Upper lobe of right lung (tissue), 1 donor: ENCODE data around the gene TMEM161A. TPM values are rescaled to one million over a fixed set of nuclear protein-coding genes. Genes with fewer than 3 reads are reported as not detected.

ENCODE experiments used
- ATAC-seq: fragments of 200-7000 bp; cut with Tn5 transposase; one replicate; pipeline ENCODE4 v1.9.1; 2020; ENCODE audit warnings: mild to moderate bottlenecking, moderate library complexity
- DNase-seq: peaks from one replicate; pipeline ENCODE4 v3.0.0-alpha.2; 2020
- H3K27ac ChIP-seq: fragments of 200-600 bp; one replicate; pipeline ENCODE4 v1.8.0; 2022
- H3K27me3 ChIP-seq: fragments of 200-600 bp; one replicate; pipeline ENCODE4 v1.8.0; 2022; ENCODE audit warnings: mild to moderate bottlenecking
- H3K36me3 ChIP-seq: fragments of 200-600 bp; one replicate; pipeline ENCODE4 v1.8.0; 2022
- H3K4me1 ChIP-seq: fragments of 200-600 bp; one replicate; pipeline ENCODE4 v1.8.0; 2022
- H3K4me3 ChIP-seq: fragments of 200-600 bp; one replicate; pipeline ENCODE4 v1.8.0; 2022; ENCODE audit warnings: mild to moderate bottlenecking
- H3K9me3 ChIP-seq: fragments of 200-600 bp; one replicate; pipeline ENCODE4 v1.8.0; 2022
- CTCF ChIP-seq: fragments of 200-600 bp; IDR thresholded peaks from one replicate; pipeline ENCODE4 v1.8.0; 2022; ENCODE audit warnings: antibody characterized with exemption
- intact Hi-C: fragments of 100-400 bp; cut with DNase I; formaldehyde crosslinking; loops from one replicate; pipeline ENCODE4 v1.11.0; 2022
- long read RNA-seq: library from polyadenylated mRNA; unstranded; transcript quantifications from one replicate; pipeline ENCODE4 v2.0.0, GENCODE V29; 2021
- total RNA-seq: library from RNA; stranded (reverse); fragmentation: NEBNext Ultra II Directional; extraction: Animal tissue kit (Norgen Biotek cat#: 25700); gene quantifications from one replicate; pipeline ENCODE4 v1.2.1, GENCODE V29; 2021
- donor health status: DM: no; HTN: yes; CAD: no; lungs with severe emphysema.

TMEM161A gene
- total RNA-seq: 31.0 TPM
- long read RNA-seq, transcript TMEM161A-201 (12 exons, 1,820 nt): major isoform, 18 of 38 reads
- long read RNA-seq, partial matches to known transcripts: 7 of 38 reads
- long read RNA-seq, other reads (novel, unspliced or antisense): 7 of 38 reads

GRCh38 chr19:19138109-19138981 is at the start of gene TMEM161A:
Gene TMEM161A, minus strand, starts transcription at chr19:19138478. Its CDS starts 50 bp downstream, at chr19:19138428.
- peak within 1 kb of the TSS; percentile 79 for H3K27ac ChIP-seq
- no peak for TF ChIP-seq CTCF
- no peaks in the 10 kb centered on the region for H3K36me3 ChIP-seq
- H3K9me3 ChIP-seq: no peaks in the 10 kb centered on the region
- DNase-seq (peak; percentile 97), ATAC-seq (peak; percentile 98)
- intact Hi-C loops: no loop called here
- H3K27me3 ChIP-seq: no peaks in the 10 kb centered on the region
- peaks cover 12% of the 10 kb centered on the region for H3K4me1 ChIP-seq
- H3K4me3 ChIP-seq: peak within 1 kb of the TSS; percentile 88

GRCh38 chr19:19186742-19187141 is 48.5 kb upstream of the TMEM161A start:
- Histone ChIP-seq H3K27ac (no peak overlapping the region), H3K9me3 (no peaks in the 10 kb centered on the region), H3K27me3 (no peaks in the 10 kb centered on the region), H3K36me3 (peaks cover 22% of the 10 kb centered on the region), H3K4me1 (peaks cover 25% of the 10 kb centered on the region), H3K4me3 (no peak overlapping the region)
- intact Hi-C loops: no loop called here
- ATAC-seq (no peak), DNase-seq (no peak)
- no peak for TF ChIP-seq CTCF

DNA sequence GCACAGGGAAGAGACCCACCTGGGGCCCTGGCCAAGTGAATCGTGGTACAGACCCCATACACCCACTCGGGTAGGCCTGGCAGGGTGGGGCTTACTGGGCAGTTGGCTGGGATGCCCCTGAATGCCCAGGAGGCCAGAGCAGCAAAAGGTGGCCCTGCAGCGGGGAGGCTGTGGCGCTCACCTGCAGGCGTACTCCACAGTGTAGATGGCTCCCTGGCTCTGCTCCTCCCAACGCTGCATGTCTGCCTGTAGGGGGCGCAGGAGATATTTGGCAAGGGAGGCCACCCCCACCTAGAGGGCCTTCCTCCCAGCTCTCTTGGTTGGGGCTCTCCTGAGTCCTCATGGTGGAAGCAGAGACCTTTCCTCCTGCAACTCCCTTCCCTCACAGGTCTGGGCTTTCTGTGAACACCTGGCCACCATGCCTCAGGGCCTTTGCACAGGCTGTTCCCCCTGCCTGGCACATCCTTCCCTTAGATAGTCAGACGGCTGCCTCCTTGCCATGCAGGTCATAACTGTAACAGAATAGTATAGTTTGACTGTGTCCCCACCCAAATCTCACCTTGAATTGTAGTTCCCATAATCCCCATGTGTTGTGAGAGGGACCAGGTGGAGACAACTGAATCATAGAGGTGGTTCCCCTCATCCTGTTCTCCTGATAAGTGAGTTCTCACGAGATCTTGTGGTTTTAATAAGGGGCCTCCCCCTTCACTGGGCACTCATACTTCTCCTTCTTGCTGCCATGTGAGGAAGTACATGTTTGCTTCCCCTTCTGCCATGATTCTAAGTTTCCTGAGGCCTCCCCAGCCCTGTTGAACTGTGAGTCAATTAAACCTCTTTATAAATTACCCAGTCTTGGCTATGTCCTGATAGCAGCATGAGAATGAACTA is 47.8 kb upstream of the TMEM161A start:
- peak; percentile 87 for ATAC-seq

DNA sequence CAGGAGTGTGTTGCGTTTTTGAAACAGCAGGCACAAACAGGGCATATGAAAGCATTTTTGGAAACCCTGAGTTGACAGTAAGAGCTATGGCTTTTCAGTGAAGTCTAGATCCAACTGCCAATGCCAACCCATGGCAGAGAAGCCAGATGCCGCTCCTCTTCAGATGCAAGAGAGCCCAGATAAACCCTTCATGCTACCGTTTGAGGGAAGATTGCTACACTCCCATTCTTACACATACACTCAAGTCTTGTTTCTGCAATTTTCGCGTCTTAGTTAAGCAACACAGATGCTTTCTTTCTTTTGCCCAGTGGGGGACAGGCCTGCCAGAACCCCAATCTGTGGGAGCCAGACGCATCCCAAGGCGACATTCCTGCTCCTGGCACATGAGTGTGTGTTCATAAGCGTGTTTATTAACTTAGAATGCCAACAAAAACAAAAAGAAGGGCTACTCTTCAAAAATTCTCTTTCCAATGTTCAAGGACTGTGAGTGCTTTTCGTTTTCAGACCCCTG is 43.3 kb upstream of the TMEM161A start:
- Histone ChIP-seq H3K4me3 (no peak overlapping the region), H3K4me1 (no peaks in the 10 kb centered on the region), H3K27ac (no peak overlapping the region), H3K27me3 (no peaks in the 10 kb centered on the region), H3K36me3 (peaks cover 30% of the 10 kb centered on the region), H3K9me3 (no peaks in the 10 kb centered on the region)
- ATAC-seq: no peak
- DNase-seq: no peak
- intact Hi-C loops: no loop called here
- no peak for TF ChIP-seq CTCF

More for the DNA sequence above, 47.8 kb upstream of the TMEM161A start:
- H3K4me3 ChIP-seq: no peak overlapping the region
- no peak for DNase-seq
- H3K36me3 ChIP-seq: peaks cover 29% of the 10 kb centered on the region
- intact Hi-C loops: no loop called here
- H3K4me1 ChIP-seq: peaks cover 22% of the 10 kb centered on the region
- H3K9me3 ChIP-seq: no peaks in the 10 kb centered on the region
- no peak overlapping the region for H3K27ac ChIP-seq
- peak; percentile 58 for TF ChIP-seq CTCF
- H3K27me3 ChIP-seq: no peaks in the 10 kb centered on the region
